ENCODE results near the gene ATP9B.

ATP9B gene

GRCh38 chr18:79092874-79093273 lies 23.7 kb downstream of the ATP9B start:
- H3K79me2 ChIP-seq (ENCODE audit: low read length): peaks cover 69% of the 10 kb centered on the region
- no peak overlapping the region for H3K27ac ChIP-seq (ENCODE audit: low read length)
- H3K4me1 ChIP-seq (ENCODE audit: low read length): no peaks in the 10 kb centered on the region
- no peak overlapping the region for H3K4me3 ChIP-seq (ENCODE audit: low read length)
- H3K4me2 ChIP-seq (ENCODE audit: low read depth, low read length): no peak overlapping the region
- no peaks in the 10 kb centered on the region for H4K20me1 ChIP-seq (ENCODE audit: insufficient read depth, low read length)
- H3F3A ChIP-seq (ENCODE audit: insufficient read depth, low read length): no peaks in the 10 kb centered on the region
- TF ChIP-seq EZH2 (optimal IDR thresholded peaks at IDR 0.05; ENCODE audit: low read depth, low read length) (no peak), EZH2phosphoT487 (IDR thresholded peaks at IDR 0.05; ENCODE audit: low read length) (no peak), CTCF (IDR thresholded peaks at IDR 0.05; ENCODE audit: low read length) (no peak)
- H3K9me3 ChIP-seq (replicated peaks; ENCODE audit: insufficient read depth, low read length): no peaks in the 10 kb centered on the region
- no peak overlapping the region for H2AFZ ChIP-seq (ENCODE audit: low read length)
- H3K9ac ChIP-seq (ENCODE audit: low read length): no peak overlapping the region
- no peaks in the 10 kb centered on the region for H3K36me3 ChIP-seq (replicated peaks; ENCODE audit: insufficient read depth, low read length)
- no peak for DNase-seq
- H3K27me3 ChIP-seq (replicated peaks; ENCODE audit: insufficient read depth, low read length): no peaks in the 10 kb centered on the region
- H3K9me2 ChIP-seq (replicated peaks; ENCODE audit: insufficient read depth, low read length): no peaks in the 10 kb centered on the region

DNA sequence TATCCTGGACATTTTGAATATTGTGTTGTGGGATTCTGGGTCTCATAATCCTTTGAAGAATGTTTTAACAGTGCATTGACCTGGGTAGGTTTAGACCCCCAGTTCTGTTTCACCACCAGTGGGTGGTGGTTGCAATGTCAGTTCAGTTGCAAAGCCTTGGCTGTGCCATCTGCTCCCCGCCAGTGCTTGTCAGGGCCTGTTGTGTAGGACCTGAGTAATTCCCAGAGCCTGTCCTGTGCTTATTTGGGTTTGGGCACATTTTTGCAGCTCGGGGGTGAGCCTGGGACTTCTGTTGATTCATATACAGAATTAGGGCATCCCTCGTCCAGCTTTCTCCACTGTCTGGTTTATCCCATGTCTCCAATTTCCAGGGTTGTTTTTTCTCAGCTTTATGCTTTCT lies 24.8 kb downstream of the ATP9B start:
- H3K9ac ChIP-seq (ENCODE audit: low read length): no peak overlapping the region
- DNase-seq: no peak

GRCh38 chr18:79095216-79095615 lies 26.0 kb downstream of the ATP9B start:
- no peak for DNase-seq
- Histone ChIP-seq H3K9me3 (replicated peaks; ENCODE audit: insufficient read depth, low read length) (no peaks in the 10 kb centered on the region), H3K9me2 (replicated peaks; ENCODE audit: insufficient read depth, low read length) (no peaks in the 10 kb centered on the region), H3K9ac (ENCODE audit: low read length) (no peak overlapping the region), H3K27ac (ENCODE audit: low read length) (no peak overlapping the region), H3K79me2 (ENCODE audit: low read length) (peaks cover 46% of the 10 kb centered on the region), H3F3A (ENCODE audit: insufficient read depth, low read length) (no peaks in the 10 kb centered on the region), H4K20me1 (ENCODE audit: insufficient read depth, low read length) (no peaks in the 10 kb centered on the region), H3K27me3 (replicated peaks; ENCODE audit: insufficient read depth, low read length) (no peaks in the 10 kb centered on the region), H3K4me2 (ENCODE audit: low read depth, low read length) (no peak overlapping the region), H2AFZ (ENCODE audit: low read length) (no peak overlapping the region), H3K4me1 (ENCODE audit: low read length) (no peaks in the 10 kb centered on the region), H3K36me3 (replicated peaks; ENCODE audit: insufficient read depth, low read length) (no peaks in the 10 kb centered on the region), H3K4me3 (ENCODE audit: low read length) (no peak overlapping the region)
- TF ChIP-seq CTCF (IDR thresholded peaks at IDR 0.05; ENCODE audit: low read length) (no peak), EZH2 (optimal IDR thresholded peaks at IDR 0.05; ENCODE audit: low read depth, low read length) (no peak), EZH2phosphoT487 (IDR thresholded peaks at IDR 0.05; ENCODE audit: low read length) (no peak)

More for the DNA sequence above, 24.8 kb downstream of the ATP9B start:
- Histone ChIP-seq H3K4me2 (ENCODE audit: low read depth, low read length) (no peak overlapping the region), H3K27me3 (replicated peaks; ENCODE audit: insufficient read depth, low read length) (no peaks in the 10 kb centered on the region), H3K79me2 (ENCODE audit: low read length) (peaks cover 58% of the 10 kb centered on the region), H3F3A (ENCODE audit: insufficient read depth, low read length) (no peaks in the 10 kb centered on the region), H2AFZ (ENCODE audit: low read length) (no peak overlapping the region), H3K4me3 (ENCODE audit: low read length) (no peak overlapping the region), H3K36me3 (replicated peaks; ENCODE audit: insufficient read depth, low read length) (no peaks in the 10 kb centered on the region), H3K4me1 (ENCODE audit: low read length) (no peaks in the 10 kb centered on the region), H3K27ac (ENCODE audit: low read length) (no peak overlapping the region), H4K20me1 (ENCODE audit: insufficient read depth, low read length) (no peaks in the 10 kb centered on the region), H3K9me3 (replicated peaks; ENCODE audit: insufficient read depth, low read length) (no peaks in the 10 kb centered on the region), H3K9me2 (replicated peaks; ENCODE audit: insufficient read depth, low read length) (no peaks in the 10 kb centered on the region)
- TF ChIP-seq EZH2phosphoT487 (IDR thresholded peaks at IDR 0.05; ENCODE audit: low read length) (no peak), CTCF (IDR thresholded peaks at IDR 0.05; ENCODE audit: low read length) (no peak), EZH2 (optimal IDR thresholded peaks at IDR 0.05; ENCODE audit: low read depth, low read length) (no peak)

Data from MM.1S (cell line).